ENCODE measurements around the gene PCBP1. TPM values are rescaled to one million over a fixed set of nuclear protein-coding genes. Genes with fewer than 3 reads are reported as not detected.
A peak's percentile ranks its signal among the peaks of the same experiment; 100 is the strongest.

The PCBP1 gene
- total and polyA plus RNA-seq, 9 of the 15 experiments (the other 6 are each of a cell fraction or from before 2014, with no cell fraction given) = 19.2 to 407 (median 78.1) TPM

GRCh38 chr2:70083344-70084156, 3.7 kb upstream of the PCBP1 start (continued):
- TF ChIP-seq BCOR (IDR thresholded peaks at IDR 0.05) (peak; percentile 78), RCOR1 (IDR thresholded peaks at IDR 0.05; ENCODE audit: borderline replicate concordance in 1 of 2, low read depth in 2 of 2, low read length in 2 of 2) (peak in 1 of 2 experiments; percentile 53; a peak in 1 of 4 replicates), KDM1A (IDR thresholded peaks at IDR 0.05) (peak; percentile 44 to 81; a peak in 3 of 4 replicates), POU5F1 (IDR thresholded peaks at IDR 0.05; ENCODE audit: borderline replicate concordance, low read depth, low read length, partially characterized antibody) (no peak), HMBOX1 (IDR thresholded peaks at IDR 0.05) (peak; percentile 92), ZNF407 (IDR thresholded peaks at IDR 0.05; ENCODE audit: low read depth) (no peak), HMGN3 (IDR thresholded peaks at IDR 0.05; ENCODE audit: borderline replicate concordance, extremely low read depth, insufficient read length, low read depth, low read length) (no peak), RBFOX2 (IDR thresholded peaks at IDR 0.05; ENCODE audit: low read depth, low read length) (0 out of 2 replicates have a peak, but pooled peaks have one; percentile 40), RBM25 (IDR thresholded peaks at IDR 0.05; ENCODE audit: low read depth, low read length, severe bottlenecking) (peak; percentile 75), CHAMP1 (IDR thresholded peaks at IDR 0.05) (no peak)

All from K562 (cell line).